ENCODE data around the gene TAF7L.

Gene TAF7L

DNA sequence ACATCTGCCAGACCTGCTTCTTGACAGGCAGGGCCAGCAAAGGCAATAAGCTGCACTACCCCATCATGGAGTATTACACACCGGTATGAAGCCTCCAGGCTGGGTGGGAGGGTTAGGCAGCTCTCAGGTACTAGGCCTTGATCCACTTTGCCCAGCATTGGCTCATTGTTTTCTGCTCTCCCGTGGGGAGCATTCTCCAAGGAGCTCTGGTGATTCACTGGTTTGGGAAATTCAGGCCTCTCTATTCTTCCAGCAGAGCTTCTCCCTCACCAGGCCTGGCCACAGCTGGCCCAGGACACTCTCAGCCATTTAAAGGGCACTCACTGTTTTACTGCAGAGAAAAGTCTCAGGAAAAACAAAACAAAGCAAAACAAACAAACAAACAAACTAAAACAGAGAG lies 38.5 kb downstream of the TAF7L start:
- DNase-seq (no peak), ATAC-seq (ENCODE audit: insufficient read depth, low read depth) (no peak)
- H3K4me1 ChIP-seq (ENCODE audit: insufficient read depth, low read length) = no peaks in the 10 kb centered on the region
- no peak overlapping the region for H3K27ac ChIP-seq (ENCODE audit: low read length)
- no peak overlapping the region for H2AFZ ChIP-seq (ENCODE audit: low read depth, low read length)
- TF ChIP-seq, protein P1, sequence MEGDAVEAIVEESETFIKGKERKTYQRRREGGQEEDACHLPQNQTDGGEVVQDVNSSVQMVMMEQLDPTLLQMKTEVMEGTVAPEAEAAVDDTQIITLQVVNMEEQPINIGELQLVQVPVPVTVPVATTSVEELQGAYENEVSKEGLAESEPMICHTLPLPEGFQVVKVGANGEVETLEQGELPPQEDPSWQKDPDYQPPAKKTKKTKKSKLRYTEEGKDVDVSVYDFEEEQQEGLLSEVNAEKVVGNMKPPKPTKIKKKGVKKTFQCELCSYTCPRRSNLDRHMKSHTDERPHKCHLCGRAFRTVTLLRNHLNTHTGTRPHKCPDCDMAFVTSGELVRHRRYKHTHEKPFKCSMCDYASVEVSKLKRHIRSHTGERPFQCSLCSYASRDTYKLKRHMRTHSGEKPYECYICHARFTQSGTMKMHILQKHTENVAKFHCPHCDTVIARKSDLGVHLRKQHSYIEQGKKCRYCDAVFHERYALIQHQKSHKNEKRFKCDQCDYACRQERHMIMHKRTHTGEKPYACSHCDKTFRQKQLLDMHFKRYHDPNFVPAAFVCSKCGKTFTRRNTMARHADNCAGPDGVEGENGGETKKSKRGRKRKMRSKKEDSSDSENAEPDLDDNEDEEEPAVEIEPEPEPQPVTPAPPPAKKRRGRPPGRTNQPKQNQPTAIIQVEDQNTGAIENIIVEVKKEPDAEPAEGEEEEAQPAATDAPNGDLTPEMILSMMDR (IDR thresholded peaks at IDR 0.05; ENCODE audit: borderline replicate concordance, extremely low read depth, low read length, poor library complexity, severe bottlenecking) = no peak
- TF ChIP-seq EZH2 (IDR thresholded peaks at IDR 0.05; ENCODE audit: borderline replicate concordance, low read depth, low read length, severe bottlenecking) = no peak
- H3K9ac ChIP-seq (ENCODE audit: low read depth, low read length) = no peak overlapping the region
- H3K4me2 ChIP-seq (ENCODE audit: insufficient read depth, low read length) = no peak overlapping the region
- no peaks in the 10 kb centered on the region for H4K20me1 ChIP-seq (ENCODE audit: insufficient read depth, low read length)
- H3K9me3 ChIP-seq (ENCODE audit: insufficient read depth, low read length, severe bottlenecking) = no peaks in the 10 kb centered on the region
- no peaks in the 10 kb centered on the region for H3K27me3 ChIP-seq (ENCODE audit: insufficient read depth, low read length, poor library complexity)
- H3K36me3 ChIP-seq (ENCODE audit: insufficient read depth, low read length) = no peaks in the 10 kb centered on the region
- H3K79me2 ChIP-seq (ENCODE audit: insufficient read depth, low read length) = no peaks in the 10 kb centered on the region
- H3K4me3 ChIP-seq (ENCODE audit: low read depth in 1 of 2, low read length in 2 of 2) = no peak overlapping the region

DNA sequence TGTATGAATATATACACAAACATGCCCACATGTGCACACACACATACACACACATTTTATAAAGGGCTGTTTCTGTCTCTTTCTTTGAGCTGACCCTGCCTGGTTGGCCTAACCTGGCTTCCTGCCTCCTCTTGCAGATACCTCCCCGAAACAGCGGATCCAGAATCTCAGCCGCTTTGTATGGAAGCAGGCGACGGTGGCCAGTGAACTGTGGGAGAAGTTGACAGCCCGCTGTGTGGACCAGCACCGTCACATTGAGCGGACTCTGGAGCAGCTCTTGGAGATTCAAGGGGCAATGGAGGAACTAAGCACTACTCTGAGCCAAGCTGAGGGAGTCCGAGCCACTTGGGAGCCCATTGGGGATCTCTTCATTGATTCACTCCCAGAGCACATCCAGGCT lies 49.6 kb downstream of the TAF7L start:
- Histone ChIP-seq H3K4me1 (ENCODE audit: insufficient read depth, low read length) (no peaks in the 10 kb centered on the region), H4K20me1 (ENCODE audit: insufficient read depth, low read length) (no peaks in the 10 kb centered on the region), H3K79me2 (ENCODE audit: insufficient read depth, low read length) (no peaks in the 10 kb centered on the region), H2AFZ (ENCODE audit: low read depth, low read length) (no peak overlapping the region), H3K27me3 (ENCODE audit: insufficient read depth, low read length, poor library complexity) (no peaks in the 10 kb centered on the region), H3K36me3 (ENCODE audit: insufficient read depth, low read length) (no peaks in the 10 kb centered on the region), H3K4me2 (ENCODE audit: insufficient read depth, low read length) (no peak overlapping the region), H3K27ac (ENCODE audit: low read length) (no peak overlapping the region), H3K4me3 (ENCODE audit: low read depth in 1 of 2, low read length in 2 of 2) (no peak overlapping the region), H3K9ac (ENCODE audit: low read depth, low read length) (no peak overlapping the region), H3K9me3 (ENCODE audit: insufficient read depth, low read length, severe bottlenecking) (no peaks in the 10 kb centered on the region)
- no peak for DNase-seq
- TF ChIP-seq, protein P1 (IDR thresholded peaks at IDR 0.05; ENCODE audit: borderline replicate concordance, extremely low read depth, low read length, poor library complexity, severe bottlenecking) = no peak
- TF ChIP-seq EZH2 (IDR thresholded peaks at IDR 0.05; ENCODE audit: borderline replicate concordance, low read depth, low read length, severe bottlenecking) = no peak
- ATAC-seq (ENCODE audit: insufficient read depth, low read depth) = no peak

DNA sequence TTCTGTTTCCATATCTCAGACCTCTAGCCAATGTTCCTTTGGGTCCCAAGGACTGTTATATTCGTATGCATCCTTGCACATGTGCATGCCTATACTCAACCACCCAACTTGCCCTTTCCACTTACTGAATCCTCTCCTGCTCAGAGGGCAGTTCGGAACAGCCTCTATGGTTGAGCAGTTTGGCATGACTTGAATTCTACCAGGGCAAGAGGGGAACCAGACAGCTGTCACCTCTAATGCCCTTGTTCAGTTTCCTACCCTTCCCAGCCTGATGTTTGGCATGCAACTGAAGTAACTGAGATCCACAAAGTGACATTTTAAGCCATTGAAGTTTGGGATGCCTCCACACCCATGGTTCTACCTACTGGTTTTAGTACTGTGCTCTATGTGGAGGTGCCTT lies 54.1 kb downstream of the TAF7L start:
- H2AFZ ChIP-seq (ENCODE audit: low read depth, low read length) = no peak overlapping the region
- H3K4me1 ChIP-seq (ENCODE audit: insufficient read depth, low read length) = no peaks in the 10 kb centered on the region
- no peaks in the 10 kb centered on the region for H3K79me2 ChIP-seq (ENCODE audit: insufficient read depth, low read length)
- DNase-seq (no peak), ATAC-seq (ENCODE audit: insufficient read depth, low read depth) (no peak)
- H4K20me1 ChIP-seq (ENCODE audit: insufficient read depth, low read length) = no peaks in the 10 kb centered on the region
- no peak overlapping the region for H3K4me3 ChIP-seq (ENCODE audit: low read depth in 1 of 2, low read length in 2 of 2)
- H3K27me3 ChIP-seq (ENCODE audit: insufficient read depth, low read length, poor library complexity) = no peaks in the 10 kb centered on the region
- H3K36me3 ChIP-seq (ENCODE audit: insufficient read depth, low read length) = no peaks in the 10 kb centered on the region
- no peak for TF ChIP-seq EZH2 (IDR thresholded peaks at IDR 0.05; ENCODE audit: borderline replicate concordance, low read depth, low read length, severe bottlenecking)
- TF ChIP-seq, protein P1 (IDR thresholded peaks at IDR 0.05; ENCODE audit: borderline replicate concordance, extremely low read depth, low read length, poor library complexity, severe bottlenecking) = no peak
- no peaks in the 10 kb centered on the region for H3K9me3 ChIP-seq (ENCODE audit: insufficient read depth, low read length, severe bottlenecking)
- no peak overlapping the region for H3K4me2 ChIP-seq (ENCODE audit: insufficient read depth, low read length)
- no peak overlapping the region for H3K9ac ChIP-seq (ENCODE audit: low read depth, low read length)
- H3K27ac ChIP-seq (ENCODE audit: low read length) = no peak overlapping the region

DNA sequence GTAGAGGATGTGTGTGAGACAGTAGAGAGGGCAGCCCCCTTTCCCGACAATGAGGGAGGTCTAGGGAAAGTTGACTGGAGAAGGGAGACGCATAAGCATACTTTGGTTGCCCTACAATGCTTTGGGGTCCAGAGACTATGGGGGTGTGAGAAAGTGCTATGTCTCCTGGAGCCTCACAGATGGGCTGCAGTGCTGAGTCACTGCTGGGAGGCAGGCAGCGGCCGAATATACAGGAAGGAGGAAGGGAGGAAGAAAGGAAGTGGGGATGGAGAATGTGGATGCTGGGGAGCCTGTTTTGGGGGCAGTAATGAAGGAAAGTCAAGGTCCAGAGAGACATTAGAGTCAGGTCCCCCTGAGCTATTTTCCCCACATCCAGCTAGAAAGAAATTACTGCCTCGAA lies 58.8 kb downstream of the TAF7L start:
- H3K4me2 ChIP-seq (ENCODE audit: insufficient read depth, low read length) = no peak overlapping the region
- no peak for ATAC-seq (ENCODE audit: insufficient read depth, low read depth)
- no peak overlapping the region for H2AFZ ChIP-seq (ENCODE audit: low read depth, low read length)
- no peak overlapping the region for H3K9ac ChIP-seq (ENCODE audit: low read depth, low read length)
- no peaks in the 10 kb centered on the region for H3K27me3 ChIP-seq (ENCODE audit: insufficient read depth, low read length, poor library complexity)
- no peaks in the 10 kb centered on the region for H3K79me2 ChIP-seq (ENCODE audit: insufficient read depth, low read length)
- no peaks in the 10 kb centered on the region for H4K20me1 ChIP-seq (ENCODE audit: insufficient read depth, low read length)
- H3K4me1 ChIP-seq (ENCODE audit: insufficient read depth, low read length) = no peaks in the 10 kb centered on the region
- no peaks in the 10 kb centered on the region for H3K9me3 ChIP-seq (ENCODE audit: insufficient read depth, low read length, severe bottlenecking)
- H3K36me3 ChIP-seq (ENCODE audit: insufficient read depth, low read length) = no peaks in the 10 kb centered on the region
- no peak overlapping the region for H3K4me3 ChIP-seq (ENCODE audit: low read depth in 1 of 2, low read length in 2 of 2)
- H3K27ac ChIP-seq (ENCODE audit: low read length) = no peak overlapping the region
- no peak for DNase-seq
- TF ChIP-seq, protein P1 (IDR thresholded peaks at IDR 0.05; ENCODE audit: borderline replicate concordance, extremely low read depth, low read length, poor library complexity, severe bottlenecking) = no peak
- TF ChIP-seq EZH2 (IDR thresholded peaks at IDR 0.05; ENCODE audit: borderline replicate concordance, low read depth, low read length, severe bottlenecking) = no peak
